Suppressor macrophage treated with lipopolysaccharide for 4 hours (primary cell): ENCODE results near the gene WASF2.
A peak's percentile ranks its signal among the peaks of the same experiment; 100 is the strongest.
"Not testable (repeated sequence)": the region's sequence is repeated elsewhere in the genome, so short reads cannot be mapped to it uniquely, and the experiment has no call there.

Source experiments
- DNase-seq: peaks from one replicate; pipeline ENCODE4 v3.0.0-alpha.2; 2020

The WASF2 gene

GRCh38 chr1:27492796-27493195 lies 2.8 kb upstream of the WASF2 start:
- no peak for DNase-seq

- peak; percentile 82 for DNase-seq
Measured at GRCh38 chr1:27491748-27492700, 2.1 kb upstream of the WASF2 start.

DNA sequence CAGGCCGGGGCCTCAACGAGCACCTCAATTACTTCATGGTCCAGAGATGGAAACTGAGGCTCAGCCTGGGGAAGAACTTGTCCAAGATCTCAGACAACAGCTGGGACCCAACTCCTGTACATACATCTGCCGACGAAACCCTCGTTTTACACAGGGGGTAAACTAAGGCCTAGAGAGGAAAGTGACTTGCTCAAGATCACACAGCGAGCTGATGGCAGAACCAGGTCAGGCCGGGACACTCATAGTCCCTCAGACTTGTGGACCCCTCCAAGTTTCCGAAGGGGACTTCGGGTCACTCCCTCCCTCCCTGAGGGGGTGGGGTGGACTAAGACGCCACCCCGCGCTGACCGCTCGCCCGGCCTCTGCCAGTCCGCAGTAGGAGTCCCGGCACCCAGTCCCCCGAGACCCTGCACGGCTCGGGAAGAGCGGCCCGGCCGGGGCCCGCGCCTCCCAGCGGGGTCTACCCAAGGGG lies 430 bp downstream of the WASF2 start:
- DNase-seq: peak; percentile 23

GRCh38 chr1:27487966-27488884 lies 1.7 kb downstream of the WASF2 start:
- DNase-seq: peak; percentile 83

GRCh38 chr1:27485363-27485762 lies 4.6 kb downstream of the WASF2 start:
- no peak for DNase-seq

DNA sequence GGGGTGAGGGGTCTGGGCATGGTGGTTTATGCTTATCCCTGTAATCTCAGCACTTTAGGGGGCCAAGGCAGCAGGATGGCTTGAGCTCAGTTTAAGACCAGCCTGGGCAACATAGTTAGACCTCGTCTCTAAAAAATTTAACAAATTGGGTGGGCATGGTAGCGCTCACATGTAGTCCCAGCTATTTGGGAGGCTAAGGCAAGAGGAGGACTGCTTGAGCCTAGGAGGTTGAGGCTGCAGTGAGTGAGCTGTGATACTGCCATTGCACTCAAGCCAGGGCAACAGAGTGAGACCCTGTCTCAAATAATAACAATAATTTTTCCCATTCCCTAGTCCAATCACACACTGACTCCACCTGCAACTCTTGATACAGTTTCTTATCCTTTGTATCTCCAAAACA lies 6.3 kb downstream of the WASF2 start:
- DNase-seq: no peak

DNA sequence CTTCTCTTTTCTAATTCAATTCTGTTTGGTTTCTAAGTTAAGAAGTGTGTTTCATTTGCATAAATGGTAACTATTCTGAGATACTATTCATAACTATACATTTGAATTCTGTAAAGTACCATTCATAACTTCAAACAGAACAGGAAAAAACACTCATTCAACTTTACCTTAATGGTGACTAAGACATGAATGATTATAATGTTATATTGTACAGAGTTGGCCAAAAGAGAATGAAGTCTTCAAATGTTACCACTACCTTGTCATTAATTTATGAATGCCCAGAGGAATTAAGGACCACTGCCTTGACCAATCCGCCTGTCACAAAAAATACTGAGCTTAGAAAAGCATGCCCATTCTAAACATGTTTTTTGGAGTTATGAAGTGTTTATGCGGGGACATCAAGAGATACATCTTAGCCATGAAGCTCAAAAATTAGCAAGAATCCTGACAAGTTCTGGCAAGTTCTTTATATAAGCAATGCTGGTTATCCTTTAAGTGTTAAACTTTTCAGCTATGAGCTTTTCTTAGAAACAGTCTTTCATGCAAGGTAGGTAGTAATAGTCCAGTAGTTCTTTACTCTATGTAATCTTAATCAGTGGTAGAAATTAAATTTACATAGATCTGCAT lies 7.9 kb downstream of the WASF2 start:
- no peak for DNase-seq

- DNase-seq: no peak
Measured at GRCh38 chr1:27478098-27478497, 11.9 kb downstream of the WASF2 start.

- DNase-seq: peak; percentile 25
Measured at GRCh38 chr1:27476237-27476636, 13.7 kb downstream of the WASF2 start.

DNA sequence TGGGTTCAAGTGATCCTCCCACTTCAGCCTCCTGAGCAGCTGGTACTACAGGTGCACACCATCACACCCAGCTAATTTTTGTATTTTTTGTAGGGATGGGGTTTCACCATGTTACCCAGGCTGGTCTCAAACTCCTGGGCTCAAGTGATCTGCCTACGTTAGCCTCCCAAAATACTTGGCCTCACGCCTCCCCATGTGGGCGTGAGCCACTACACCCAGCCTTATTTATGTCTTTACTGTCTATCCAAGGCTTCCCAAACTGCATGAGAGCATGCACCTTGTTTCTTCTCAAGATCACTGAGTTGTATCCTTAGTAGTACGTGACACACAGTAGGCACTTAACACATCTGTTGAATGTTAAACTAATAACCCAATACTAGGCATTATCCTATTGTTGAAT lies 14.2 kb downstream of the WASF2 start:
- no peak for DNase-seq

DNA sequence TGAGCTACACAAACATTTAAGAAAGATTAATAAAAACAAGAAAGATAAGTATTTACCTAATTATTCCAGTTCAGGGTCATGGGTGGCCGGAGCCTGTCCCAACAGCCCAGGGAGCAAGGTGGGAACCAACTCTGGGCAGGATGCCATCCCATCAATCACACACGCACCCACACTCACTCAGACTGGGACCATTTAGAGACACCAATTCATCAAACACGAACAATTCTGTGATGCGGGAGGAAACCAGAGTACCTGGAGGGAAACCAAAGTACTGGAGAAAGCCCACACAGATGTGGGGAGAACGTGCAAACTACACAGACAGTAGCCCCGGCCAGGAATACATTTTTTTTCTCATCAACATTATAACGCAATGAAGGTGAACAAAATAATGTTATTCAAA lies 16.2 kb downstream of the WASF2 start:
- DNase-seq: no peak

- not testable (repeated sequence) for DNase-seq
Measured at GRCh38 chr1:27472098-27472497, 17.9 kb downstream of the WASF2 start.

DNA sequence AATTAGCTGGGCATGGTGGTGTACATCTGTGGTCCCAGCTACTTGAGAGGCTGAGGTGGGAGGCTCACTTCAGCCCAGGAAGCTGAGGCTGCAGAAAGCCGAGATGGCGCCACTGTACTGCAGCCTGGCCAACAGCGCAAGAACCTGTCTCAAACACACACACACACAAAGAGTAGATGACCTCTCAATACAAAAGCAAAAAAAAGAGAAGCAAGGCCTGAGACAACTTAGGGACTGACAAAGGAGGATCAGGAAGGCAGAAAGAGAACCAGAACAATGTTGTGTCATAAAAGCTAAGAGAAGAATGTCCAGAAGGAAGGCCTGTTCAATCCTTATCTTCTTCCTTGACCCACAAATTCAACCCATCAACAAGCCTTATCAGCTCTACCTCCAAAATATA lies 18.5 kb downstream of the WASF2 start:
- DNase-seq: peak; percentile 22

DNA sequence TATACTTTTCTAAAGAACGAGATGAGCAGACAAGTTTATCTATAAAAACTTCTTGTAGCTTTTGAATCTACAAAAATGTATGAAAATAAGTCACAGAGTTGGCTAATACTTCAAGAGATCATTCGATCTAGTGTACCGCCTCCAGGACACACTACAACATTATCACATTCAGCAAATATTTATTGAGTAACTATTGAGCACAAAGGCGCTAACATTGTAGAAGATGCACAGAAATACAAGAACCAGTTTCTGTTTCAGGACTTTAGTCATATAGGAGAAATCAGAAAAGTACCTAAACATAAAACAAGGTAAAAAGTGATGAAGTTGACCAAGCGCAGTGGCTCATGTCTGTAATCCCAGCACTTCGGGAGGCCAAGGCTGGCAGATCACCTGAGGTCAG lies 20.6 kb downstream of the WASF2 start:
- peak; percentile 20 for DNase-seq

DNA sequence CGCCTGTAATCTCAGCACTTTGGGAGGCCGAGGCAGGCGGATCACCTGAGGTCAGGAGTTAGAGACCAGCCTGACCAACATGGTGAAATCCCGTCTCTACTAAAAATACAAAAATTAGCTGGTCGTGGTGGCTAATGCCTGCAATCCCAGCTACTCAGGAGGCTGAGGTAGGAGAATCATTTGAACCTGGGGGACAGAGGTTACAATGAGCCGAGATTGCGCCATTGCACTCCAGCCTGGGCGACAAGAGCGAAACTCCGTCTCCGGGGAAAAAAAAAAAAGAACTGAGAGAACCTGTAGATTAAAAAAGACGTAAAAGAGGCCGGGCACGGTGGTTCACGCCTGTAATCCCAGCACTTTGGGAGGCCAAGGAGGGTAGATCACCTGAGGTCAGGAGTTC lies 21.6 kb downstream of the WASF2 start:
- DNase-seq: not testable (repeated sequence)

- DNase-seq: no peak
Measured at GRCh38 chr1:27464926-27465647, 24.9 kb downstream of the WASF2 start.

- peak; percentile 23 for DNase-seq
Measured at GRCh38 chr1:27463916-27464315, 26.1 kb downstream of the WASF2 start.

- DNase-seq: not testable (repeated sequence)
Measured at GRCh38 chr1:27458521-27458920, 31.4 kb downstream of the WASF2 start.

GRCh38 chr1:27455139-27455811 lies 34.7 kb downstream of the WASF2 start:
- DNase-seq: no peak

GRCh38 chr1:27454610-27455009 lies 35.4 kb downstream of the WASF2 start:
- no peak for DNase-seq

GRCh38 chr1:27451343-27451742 lies 38.6 kb downstream of the WASF2 start:
- no peak for DNase-seq

DNA sequence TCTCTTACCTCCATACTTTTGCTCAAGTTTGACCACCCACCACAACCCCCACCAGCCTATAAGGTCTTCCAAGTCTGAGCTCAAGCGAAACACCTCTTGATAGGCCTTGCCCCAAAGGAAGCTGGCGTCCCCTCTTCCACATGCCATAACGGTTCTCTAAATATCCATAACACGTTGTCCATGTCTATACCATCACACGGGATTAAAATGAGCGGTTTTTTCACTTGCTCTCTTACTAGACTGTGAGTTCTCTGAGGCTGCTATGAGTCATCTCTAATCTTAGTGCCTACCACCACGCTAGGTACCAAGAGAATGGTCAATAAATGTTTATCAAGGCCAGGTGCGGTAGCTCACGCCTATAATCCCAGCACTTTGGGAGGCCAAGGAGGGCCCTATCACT lies 41.0 kb downstream of the WASF2 start:
- no peak for DNase-seq
